CD4-positive, alpha-beta T cell (primary cell): Measurements from ENCODE around the gene HTR2A. TPM values are rescaled to one million over a fixed set of nuclear protein-coding genes. Genes with fewer than 3 reads are reported as not detected.
"Not testable (repeated sequence)": the region's sequence is repeated elsewhere in the genome, so short reads cannot be mapped to it uniquely, and the experiment has no call there.

ENCODE experiments used
- ATAC-seq: fragments of 200-7000 bp; cut with Tn5 transposase; one replicate; pipeline ENCODE4 v1.10.0; 2022; ENCODE audit warnings: mild to moderate bottlenecking; ENCODE audit not compliant: poor library complexity
- CTCF ChIA-PET: fragments of 350-600 bp; sonication (Branson Sonifier 250); formaldehyde crosslinking; loops from one replicate; lab custom pipeline; 2021; ENCODE audit warnings: antibody characterized with exemption, inconsistent platforms; lab: Charles Lee
- POLR2A ChIA-PET: fragments of 350-600 bp; sonication (Branson Sonifier 250); formaldehyde crosslinking; loops from one replicate; lab custom pipeline; 2021; ENCODE audit warnings: antibody characterized with exemption, inconsistent platforms; lab: Charles Lee
- DNase-seq, 14 experiments: peaks; one replicate each; pipeline ENCODE4 v3.0.0-alpha.2; 2013 to 2020; ENCODE audit warnings: mixed read lengths in 2 of 14
- H3K27ac ChIP-seq, 2 donors: one replicate each; pipeline versions ENCODE4 v1.5.1 to v1.7.0; 2013; ENCODE audit warnings: low read length in 2 of 2, low read depth in 1 of 2, mild to moderate bottlenecking in 1 of 2
- H3K27me3 ChIP-seq, 2 experiments: 1 replicate in 1 of 2; 2 replicates in 1 of 2; pipeline versions ENCODE4 v1.6.1 to v1.7.0; 2013; ENCODE audit warnings: low read length in 2 of 2, control low read depth in 1 of 2, mild to moderate bottlenecking in 1 of 2, moderate library complexity in 1 of 2; ENCODE audit not compliant: insufficient read depth in 2 of 2, control insufficient read depth in 1 of 2
- H3K36me3 ChIP-seq: one replicate; pipeline ENCODE4 v1.6.1; 2013; ENCODE audit warnings: low read length, control low read depth; ENCODE audit not compliant: insufficient read depth
- H3K4me1 ChIP-seq: one replicate; pipeline ENCODE4 v1.6.1; 2013; ENCODE audit warnings: low read length, control low read depth; ENCODE audit not compliant: insufficient read depth
- H3K4me3 ChIP-seq: one replicate; pipeline ENCODE4 v1.5.1; 2013; ENCODE audit warnings: mild to moderate bottlenecking, low read length, moderate library complexity
- H3K9me3 ChIP-seq, 2 experiments: 1 replicate in 1 of 2; 2 replicates in 1 of 2; pipeline versions ENCODE4 v1.6.1 to v1.7.0; 2013; ENCODE audit warnings: low read length in 2 of 2, mild to moderate bottlenecking in 2 of 2, control low read depth in 1 of 2, moderate library complexity in 1 of 2; ENCODE audit not compliant: control insufficient read depth in 1 of 2, insufficient read depth in 1 of 2
- H3K27ac Mint-ChIP-seq: one replicate; pipeline ENCODE4 v1.8.0; 2020; ENCODE audit warnings: mixed read lengths
- H3K27me3 Mint-ChIP-seq: one replicate; pipeline ENCODE4 v1.8.0; 2021; ENCODE audit warnings: mixed read lengths
- H3K36me3 Mint-ChIP-seq: one replicate; pipeline ENCODE4 v1.8.0; 2021; ENCODE audit warnings: low read depth, mixed read lengths
- H3K4me1 Mint-ChIP-seq: one replicate; pipeline ENCODE4 v1.8.0; 2021; ENCODE audit warnings: low read depth, mixed read lengths
- H3K4me3 Mint-ChIP-seq: one replicate; pipeline ENCODE4 v1.8.0; 2020; ENCODE audit warnings: mild to moderate bottlenecking, mixed read lengths
- H3K9me3 Mint-ChIP-seq: one replicate; pipeline ENCODE4 v1.8.0; 2020; ENCODE audit warnings: mixed read lengths
- CTCF ChIP-seq: fragments of 200-600 bp; IDR thresholded peaks from one replicate; pipeline ENCODE4 v1.8.0; 2022; ENCODE audit warnings: antibody characterized with exemption, mild to moderate bottlenecking
- intact Hi-C, 2 experiments: fragments of 100-400 bp; cut with DNase I in 1 of 2; cut with micrococcal nuclease in 1 of 2; formaldehyde crosslinking; loops; one replicate each; pipeline versions ENCODE4 v1.15.1 to v1.9.0; 2023 to 2025; cut with DNase I, micrococcal nuclease
- total RNA-seq, 174 experiments: library from RNA in 2 of 174; stranded (reverse) in 2 of 174; gene quantifications; one replicate each; pipeline ENCODE4 v1.2.3 and lab custom pipeline; 2021 to 2026

Gene HTR2A
- total RNA-seq, 2 experiments from 2014 or later: not detected

- DNase-seq: no peak
- no peak for TF ChIP-seq CTCF
- ChIA-PET POLR2A (no interaction called here), CTCF (no interaction called here)
- intact Hi-C loops: no loop called here
- no peaks in the 10 kb centered on the region for H3K4me1 ChIP-seq
- Mint-ChIP-seq H3K36me3 (no peaks in the 10 kb centered on the region), H3K27ac (no peak overlapping the region), H3K4me3 (no peak overlapping the region), H3K9me3 (peaks cover 12% of the 10 kb centered on the region), H3K27me3 (peaks cover 29% of the 10 kb centered on the region), H3K4me1 (no peaks in the 10 kb centered on the region)
- H3K9me3 ChIP-seq: peaks cover 3 to 14% of the 10 kb centered on the region in 2 experiments
- no peaks in the 10 kb centered on the region for H3K36me3 ChIP-seq
- H3K4me3 ChIP-seq: no peak overlapping the region
- no peak overlapping the region for H3K27ac ChIP-seq
- no peak for ATAC-seq
- H3K27me3 ChIP-seq: no peaks in the 10 kb centered on the region
These were observed 84.5 kb downstream of the HTR2A start for GRCh38 chr13:46812301-46812797.

GRCh38 chr13:46810440-46810839 lies 86.4 kb downstream of the HTR2A start:
- H3K4me3 Mint-ChIP-seq: no peak overlapping the region
- DNase-seq (no peak), ATAC-seq (no peak)
- CTCF ChIA-PET: interaction anchor here (1.8 kb wide), 1 partner anchor 10 kb away, joined by 4 read pairs; no protein-coding TSS in a partner anchor
- H3K9me3 ChIP-seq: peaks cover 3 to 14% of the 10 kb centered on the region in 2 experiments
- peaks cover 22% of the 10 kb centered on the region for H3K27me3 Mint-ChIP-seq
- no peak overlapping the region for H3K27ac ChIP-seq
- H3K36me3 Mint-ChIP-seq: no peaks in the 10 kb centered on the region
- no peak overlapping the region for H3K4me3 ChIP-seq
- no peaks in the 10 kb centered on the region for H3K4me1 ChIP-seq
- peaks cover 12% of the 10 kb centered on the region for H3K9me3 Mint-ChIP-seq
- H3K36me3 ChIP-seq: no peaks in the 10 kb centered on the region
- POLR2A ChIA-PET: interaction anchor here (1.2 kb wide), 1 partner anchor 9 kb away, joined by 3 read pairs; no protein-coding TSS in a partner anchor
- no peaks in the 10 kb centered on the region for H3K4me1 Mint-ChIP-seq
- no peak for TF ChIP-seq CTCF
- H3K27me3 ChIP-seq: no peaks in the 10 kb centered on the region
- no peak overlapping the region for H3K27ac Mint-ChIP-seq
- intact Hi-C loops: no loop called here

GRCh38 chr13:46804921-46805320 lies 91.9 kb downstream of the HTR2A start:
- H3K36me3 ChIP-seq, H3K4me1 Mint-ChIP-seq, intact Hi-C loops, H3K27ac Mint-ChIP-seq, H3K4me3 Mint-ChIP-seq, H3K4me1 ChIP-seq, H3K4me3 ChIP-seq, CTCF ChIA-PET, H3K9me3 Mint-ChIP-seq, H3K27me3 ChIP-seq, H3K36me3 Mint-ChIP-seq, H3K27me3 Mint-ChIP-seq, POLR2A ChIA-PET, H3K9me3 ChIP-seq, ATAC-seq, DNase-seq, H3K27ac ChIP-seq: not testable (repeated sequence)

GRCh38 chr13:46804391-46804815 lies 92.5 kb downstream of the HTR2A start:
- H3K36me3 Mint-ChIP-seq: no peaks in the 10 kb centered on the region
- no peaks in the 10 kb centered on the region for H3K4me1 Mint-ChIP-seq
- no peaks in the 10 kb centered on the region for H3K4me1 ChIP-seq
- no peak overlapping the region for H3K4me3 Mint-ChIP-seq
- H3K4me3 ChIP-seq: no peak overlapping the region
- no peak overlapping the region for H3K27ac Mint-ChIP-seq
- CTCF ChIA-PET: no interaction called here
- peaks cover 0 to under 1% of the 10 kb centered on the region in 2 experiments for H3K9me3 ChIP-seq
- ATAC-seq: no peak
- H3K27ac ChIP-seq: no peak overlapping the region
- H3K36me3 ChIP-seq: no peaks in the 10 kb centered on the region
- POLR2A ChIA-PET: no interaction called here
- H3K27me3 Mint-ChIP-seq: peaks cover 8% of the 10 kb centered on the region
- no peaks in the 10 kb centered on the region for H3K27me3 ChIP-seq
- DNase-seq: no peak
- no peaks in the 10 kb centered on the region for H3K9me3 Mint-ChIP-seq
- no peak for TF ChIP-seq CTCF
- intact Hi-C loops: no loop called here
